ENCODE data around the gene SMURF2.

DNA sequence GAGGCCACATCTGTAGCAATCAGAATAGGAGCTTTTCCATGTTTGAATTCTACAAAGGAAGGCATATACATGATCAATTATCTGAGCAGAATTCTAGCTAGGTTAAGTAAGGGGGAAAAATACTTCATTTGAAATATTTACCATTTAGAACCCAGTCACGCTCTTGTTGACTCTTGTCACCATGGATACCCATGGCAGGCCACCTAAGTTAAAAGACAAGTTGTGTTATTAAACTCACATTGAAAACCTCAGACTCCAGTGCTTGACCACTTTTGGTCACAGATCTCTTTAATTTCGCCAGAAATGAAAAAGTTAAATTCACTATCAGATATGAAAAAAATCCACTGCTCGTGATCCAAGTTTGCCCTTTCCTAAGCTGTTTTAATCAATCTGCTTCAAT is 160.1 kb downstream of the SMURF2 start:
- TF ChIP-seq SUZ12 (IDR thresholded peaks at IDR 0.05) (no peak), HDGF (IDR thresholded peaks at IDR 0.05; ENCODE audit: borderline replicate concordance) (no peak), BHLHE40 (IDR thresholded peaks at IDR 0.05; ENCODE audit: borderline replicate concordance) (no peak), ARNT (IDR thresholded peaks at IDR 0.05) (no peak), NFRKB (IDR thresholded peaks at IDR 0.05) (no peak), FOXM1 (IDR thresholded peaks at IDR 0.05; ENCODE audit: borderline replicate concordance) (no peak), SP1 (IDR thresholded peaks at IDR 0.05) (no peak), CTBP1 (IDR thresholded peaks at IDR 0.05; ENCODE audit: borderline replicate concordance) (no peak), TARDBP (IDR thresholded peaks at IDR 0.05) (no peak), FOXK2 (IDR thresholded peaks at IDR 0.05) (no peak), LEF1 (IDR thresholded peaks at IDR 0.05; ENCODE audit: borderline replicate concordance) (no peak), ZNF384 (IDR thresholded peaks at IDR 0.05) (no peak)
